HG03457 (cell line): ENCODE measurements around the gene HOMER2.
A peak's percentile ranks its signal among the peaks of the same experiment; 100 is the strongest.
"Not testable (repeated sequence)": the region's sequence is repeated elsewhere in the genome, so short reads cannot be mapped to it uniquely, and the experiment has no call there.

Source experiments
- ATAC-seq: cut with Tn5 transposase; IDR thresholded peaks from one replicate; pipeline ENCODE4 v1.9.1; 2021; ENCODE audit warnings: moderate number of reproducible peaks; ENCODE audit not compliant: unreplicated experiment

Gene HOMER2

DNA sequence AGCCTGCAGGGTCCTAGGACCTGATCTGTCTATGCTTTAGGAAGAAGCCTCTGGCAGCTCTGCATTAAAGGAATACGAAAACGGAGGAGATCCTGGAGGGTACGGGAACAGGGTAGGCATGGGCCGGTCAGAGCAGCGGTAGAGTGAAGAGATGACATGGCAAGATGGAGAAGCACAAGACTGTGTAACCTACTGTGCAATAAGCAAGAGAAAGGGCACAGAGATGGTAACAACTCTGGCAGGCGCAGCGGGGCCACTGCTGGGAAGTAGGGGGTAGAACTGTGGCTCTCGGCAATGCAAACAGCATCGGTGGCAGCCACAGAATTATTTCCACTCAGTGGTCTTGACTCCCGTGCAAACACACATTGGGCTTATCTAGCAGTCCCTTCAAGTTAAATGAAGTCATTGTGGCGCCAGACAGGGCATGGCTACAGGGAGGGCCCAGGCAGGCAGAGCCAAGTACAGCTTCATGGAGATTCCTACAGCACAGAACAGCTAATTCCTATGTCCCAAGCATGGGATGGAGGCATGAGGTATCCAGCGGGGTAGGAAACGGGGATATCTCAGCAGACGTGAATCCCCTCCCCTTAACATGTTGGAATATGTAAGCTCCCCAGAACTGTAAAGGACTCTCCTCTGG, 114.3 kb downstream of the HOMER2 start:
- ATAC-seq = no peak

GRCh38 chr15:82835391-82835917, 117.1 kb downstream of the HOMER2 start:
- ATAC-seq = no peak

DNA sequence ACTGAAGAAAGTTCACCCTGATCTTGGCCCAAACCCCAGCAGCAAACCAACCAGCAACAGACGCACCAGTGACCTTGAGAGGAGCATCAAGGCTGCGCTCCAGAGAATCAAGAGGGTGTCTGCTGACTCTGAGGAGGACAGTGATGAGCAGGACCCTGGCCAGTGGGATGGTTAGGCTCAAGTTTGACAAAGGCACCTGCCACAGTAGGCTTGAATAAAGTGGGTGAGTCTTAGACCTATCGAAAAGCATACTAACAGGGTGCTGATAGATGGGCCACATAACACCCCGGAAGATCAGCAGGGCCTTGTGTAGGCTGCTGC, 119.2 kb downstream of the HOMER2 start:
- no peak for ATAC-seq

GRCh38 chr15:82832601-82833361, 119.7 kb downstream of the HOMER2 start:
- peak; percentile 72 for ATAC-seq

- no peak for ATAC-seq
These were observed 120.5 kb downstream of the HOMER2 start for GRCh38 chr15:82831894-82832600.

DNA sequence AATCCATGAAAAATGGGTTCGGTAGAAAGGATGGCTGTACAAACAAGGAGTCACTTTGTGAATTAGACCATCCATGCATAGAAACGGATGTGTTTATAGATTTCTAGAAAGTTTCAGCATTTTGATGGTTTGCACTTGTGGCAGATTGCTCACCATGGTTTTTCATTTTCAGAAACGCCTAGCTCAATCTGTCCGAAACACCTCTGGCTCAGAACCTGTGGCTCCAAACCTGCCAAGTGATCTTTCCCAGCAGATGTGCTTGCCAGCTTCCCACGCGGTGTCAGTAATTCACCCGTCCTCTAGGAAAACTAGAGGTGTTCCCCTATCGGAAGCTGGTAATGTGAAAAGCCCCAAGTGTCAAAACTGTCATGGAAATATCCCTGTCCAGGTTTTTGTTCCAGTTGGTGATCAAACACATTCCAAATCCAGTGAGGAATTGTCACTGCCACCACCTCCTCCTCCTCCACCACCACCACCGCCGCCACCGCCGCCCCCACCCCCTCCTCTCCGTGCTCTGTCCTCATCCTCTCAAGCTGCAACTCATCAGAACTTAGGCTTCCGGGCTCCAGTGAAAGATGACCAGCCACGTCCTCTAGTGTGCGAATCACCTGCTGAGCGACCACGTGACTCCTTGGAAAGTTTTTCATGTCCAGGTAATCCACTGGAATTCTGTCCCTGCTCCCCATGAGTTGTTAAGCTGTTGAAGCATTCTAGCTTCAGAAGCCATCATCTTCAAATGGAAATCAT, 121.9 kb downstream of the HOMER2 start:
- ATAC-seq = no peak

DNA sequence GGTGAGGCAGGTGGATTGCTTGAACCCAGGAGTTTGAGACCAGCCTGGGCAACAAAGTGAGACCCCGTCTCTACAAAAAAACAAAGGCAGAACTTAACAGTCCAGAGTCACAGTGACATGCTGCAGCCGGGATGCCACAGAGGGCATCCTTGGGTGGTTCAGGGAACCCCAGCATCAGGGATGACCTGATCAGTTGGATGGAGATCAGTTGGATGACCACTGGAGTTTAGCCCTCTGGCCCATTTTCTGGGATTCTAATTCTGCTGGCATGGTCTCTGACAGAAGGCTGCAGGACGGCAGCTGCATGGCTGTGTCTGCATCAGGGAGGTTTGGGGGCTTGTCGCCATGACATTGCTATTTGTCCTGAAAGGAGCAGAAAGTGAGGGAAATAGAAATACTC, 123.3 kb downstream of the HOMER2 start:
- ATAC-seq = no peak

DNA sequence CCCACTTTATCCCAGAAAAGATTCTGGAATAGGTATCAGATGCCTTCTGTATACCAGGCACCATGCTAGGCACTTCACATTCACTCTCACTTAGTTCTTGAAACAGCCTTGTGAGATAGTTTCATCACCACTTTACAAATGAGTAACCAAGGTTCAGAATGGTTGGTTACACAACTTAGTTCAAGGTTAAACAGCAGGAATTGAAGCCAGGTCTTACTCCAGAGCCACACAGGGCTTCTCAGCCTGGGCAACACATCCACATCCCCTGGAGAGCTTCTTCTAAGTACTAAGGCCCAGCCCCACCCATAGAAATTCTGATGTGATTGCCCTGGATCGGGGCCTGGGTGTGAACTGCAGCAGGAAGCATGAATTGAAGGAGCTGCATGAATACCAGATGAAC, 124.4 kb downstream of the HOMER2 start:
- ATAC-seq = no peak

DNA sequence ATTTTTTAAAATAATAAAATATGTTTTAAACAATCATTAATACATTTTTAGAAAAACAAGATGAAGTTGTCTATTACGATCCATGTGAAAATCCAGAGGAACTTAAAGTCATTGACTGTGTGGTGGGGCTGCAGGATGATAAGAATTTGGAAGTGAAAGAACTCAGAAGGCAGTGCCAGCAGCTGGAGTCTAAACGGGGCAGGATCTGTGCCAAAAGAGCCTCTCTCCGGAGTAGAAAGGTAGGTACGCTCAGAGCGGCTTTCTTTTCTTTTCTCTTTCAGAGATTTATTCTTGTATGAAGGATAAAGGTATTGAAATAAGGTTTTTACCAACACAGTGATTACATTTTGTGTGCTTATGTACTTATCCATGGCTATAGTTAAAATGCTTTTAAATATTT, 129.5 kb downstream of the HOMER2 start:
- no peak for ATAC-seq

GRCh38 chr15:82821851-82822250, 130.7 kb downstream of the HOMER2 start:
- not testable (repeated sequence) for ATAC-seq

GRCh38 chr15:82821396-82821795, 131.1 kb downstream of the HOMER2 start:
- not testable (repeated sequence) for ATAC-seq

GRCh38 chr15:82820128-82820527, 132.4 kb downstream of the HOMER2 start:
- no peak for ATAC-seq

DNA sequence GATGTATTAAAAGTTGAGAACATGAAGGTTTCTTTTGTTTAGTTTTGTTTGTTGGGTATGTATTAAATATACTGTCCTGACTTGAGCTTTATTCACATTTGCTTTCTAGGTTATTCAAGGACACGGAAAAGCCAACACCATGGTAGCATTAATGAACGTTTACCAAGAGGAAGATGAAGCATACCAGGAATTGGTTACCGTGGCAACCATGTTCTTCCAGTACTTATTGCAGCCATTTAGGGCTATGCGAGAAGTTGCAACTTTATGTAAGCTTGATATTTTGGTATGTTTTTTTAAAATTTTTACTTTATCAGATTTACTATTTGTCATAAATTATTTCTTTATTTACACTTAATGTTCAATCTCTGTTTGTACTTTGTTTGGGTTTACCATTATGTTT, 139.5 kb downstream of the HOMER2 start:
- no peak for ATAC-seq

DNA sequence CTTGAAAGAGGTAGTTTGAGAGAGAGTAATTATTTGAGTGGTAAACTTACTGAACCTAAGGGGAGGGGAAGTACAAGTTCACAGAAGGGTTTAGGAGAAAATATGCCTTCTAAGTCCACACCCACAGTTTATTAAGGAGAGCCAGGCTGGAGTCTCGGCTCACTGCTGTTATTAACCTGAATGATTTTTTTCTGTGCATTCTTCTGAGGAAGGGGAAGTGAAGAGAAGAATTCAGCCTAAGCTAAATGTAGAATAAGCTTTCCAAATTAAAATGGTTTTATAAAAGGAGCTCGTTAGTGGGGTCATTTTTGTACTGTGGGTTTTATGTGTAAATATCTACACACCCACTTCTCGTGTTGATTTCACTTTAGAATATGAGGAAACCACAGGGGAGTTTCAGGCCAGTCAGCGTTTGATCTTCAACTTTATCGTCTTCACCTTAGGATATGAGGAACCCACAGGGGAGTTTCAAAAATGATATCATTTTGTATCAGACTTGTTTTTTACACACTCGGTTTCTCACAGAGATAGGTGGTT, 141.6 kb downstream of the HOMER2 start:
- no peak for ATAC-seq

- peak; percentile 4 for ATAC-seq
These were observed 142.2 kb downstream of the HOMER2 start for GRCh38 chr15:82810061-82810889.

- peak; percentile 71 for ATAC-seq
These were observed 143.0 kb downstream of the HOMER2 start, which contains the start of gene WHAMM for GRCh38 chr15:82809308-82810060. WHAMM (plus strand) TSS chr15:82809628; CDS start chr15:82809727, 99 bp downstream.

DNA sequence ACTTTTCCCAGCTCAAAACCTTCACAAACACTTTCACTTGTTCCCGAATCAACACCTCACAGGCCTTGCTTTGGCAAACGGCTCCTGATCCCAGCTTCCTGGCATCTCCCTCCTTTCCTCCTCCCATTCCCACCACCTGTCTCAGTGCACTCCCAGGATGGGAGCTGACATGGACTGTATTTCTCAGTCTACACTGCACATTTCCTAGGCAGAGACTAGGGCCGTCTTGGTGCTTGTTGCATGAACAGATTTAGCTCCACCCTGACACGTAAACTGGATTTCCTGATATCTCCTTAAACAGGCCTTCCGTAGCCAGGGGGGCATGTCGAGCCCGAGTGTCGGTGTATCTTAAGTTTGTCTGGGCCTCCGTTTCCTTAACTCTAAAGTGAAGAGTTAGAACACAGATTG, 143.9 kb downstream of the HOMER2 start:
- no peak for ATAC-seq

DNA sequence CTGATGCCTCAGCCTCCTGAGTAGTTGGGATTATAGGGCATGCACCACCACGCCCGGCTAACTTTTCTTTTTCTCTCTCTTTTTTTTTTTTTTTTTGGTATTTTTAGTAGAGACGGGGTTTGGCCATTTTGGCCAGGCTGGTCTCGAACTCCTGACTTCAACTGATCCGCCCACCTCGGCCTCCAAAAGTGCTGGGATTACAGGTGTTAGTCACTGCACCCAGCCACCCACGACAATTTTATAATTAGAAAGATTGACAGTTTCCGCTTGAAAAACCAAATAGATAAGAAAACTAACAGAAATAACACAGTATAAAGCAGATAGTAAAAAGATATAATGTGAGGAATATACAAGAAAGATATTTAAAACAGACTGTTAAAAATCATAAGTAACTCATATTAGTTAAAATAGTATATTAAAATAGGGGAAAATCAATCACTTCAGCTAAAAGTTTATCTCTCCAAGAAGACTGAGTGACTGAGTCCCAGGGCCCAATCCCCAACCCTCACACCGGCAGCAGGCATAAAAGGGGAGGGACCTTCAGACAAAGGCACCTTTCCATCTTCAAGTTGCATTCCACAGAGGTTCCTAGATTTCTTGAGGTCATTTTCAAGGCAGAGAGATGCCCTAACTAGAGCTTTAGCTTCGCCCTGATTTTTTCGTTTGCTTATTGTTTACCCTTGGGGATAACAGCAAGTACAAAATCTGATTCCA, 144.4 kb downstream of the HOMER2 start:
- ATAC-seq = no peak
